Daoy (cell line): Measurements from ENCODE around the gene KRT27. TPM values are rescaled to one million over a fixed set of nuclear protein-coding genes. Genes with fewer than 3 reads are reported as not detected.
A peak's percentile ranks its signal among the peaks of the same experiment; 100 is the strongest.
"Not testable (repeated sequence)": the region's sequence is repeated elsewhere in the genome, so short reads cannot be mapped to it uniquely, and the experiment has no call there.

ENCODE experiments used
- DNase-seq: peaks from one replicate; pipeline ENCODE4 v3.0.0-alpha.2; 2015; ENCODE audit warnings: low read depth
- total RNA-seq: library from RNA; depleted of rRNA; stranded (reverse); fragments of >200 nt; shearing (Covaris generic); gene quantifications from 2 replicates; pipeline ENCODE4 v1.2.3, GENCODE V29; 2014; rRNA removed

Gene KRT27
- total RNA-seq, 1 experiment from 2014 or later, result not detected

GRCh38 chr17:40760105-40761016 lies 22.0 kb downstream of the KRT27 start:
- no peak for DNase-seq

DNA sequence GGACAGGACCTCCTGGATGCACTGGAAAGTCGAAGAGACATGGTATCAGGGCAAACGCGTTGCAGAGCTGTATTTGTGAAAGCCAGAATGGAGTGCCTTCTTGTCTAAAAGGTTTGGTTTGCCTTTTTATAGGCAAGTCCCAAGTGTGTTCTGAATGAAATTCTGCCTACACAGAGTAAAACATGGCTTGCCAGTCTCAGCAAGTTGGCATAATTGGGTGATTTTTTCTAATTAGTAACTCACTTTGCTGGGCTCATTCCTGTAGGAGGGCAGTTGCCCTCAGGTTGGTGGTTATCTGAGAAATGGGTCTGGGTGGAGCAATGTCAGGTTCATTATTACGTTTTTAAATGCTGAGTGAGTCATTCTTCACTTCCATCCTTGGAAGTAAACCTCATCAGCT lies 27.1 kb downstream of the KRT27 start, which contains the start of gene KRT25:
KRT25 (minus strand) TSS at position 101 of the 400 bp plus-strand sequence; CDS start at position 41, 60 bp downstream.
- DNase-seq, result no peak

DNA sequence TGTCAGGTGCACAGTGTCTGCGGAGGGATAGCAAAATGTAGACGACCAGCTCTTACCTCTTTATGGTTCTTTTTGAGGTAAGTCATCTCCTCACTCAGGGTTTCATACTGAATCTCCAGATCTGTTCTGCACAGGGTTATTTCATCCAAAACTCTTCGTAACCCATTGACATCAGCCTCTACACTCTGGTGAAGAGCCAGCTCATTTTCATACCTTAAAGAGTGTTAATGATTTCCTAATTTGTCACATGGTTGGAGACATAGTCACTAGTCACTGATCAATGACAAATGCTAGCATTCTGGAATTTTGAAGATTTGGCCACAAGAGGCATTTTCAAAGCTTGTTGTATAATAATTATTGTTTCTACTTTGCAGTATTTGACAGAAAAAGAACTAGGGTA lies 28.5 kb downstream of the KRT27 start:
- no peak for DNase-seq

GRCh38 chr17:40751065-40751464 lies 31.3 kb downstream of the KRT27 start:
- DNase-seq, result no peak

DNA sequence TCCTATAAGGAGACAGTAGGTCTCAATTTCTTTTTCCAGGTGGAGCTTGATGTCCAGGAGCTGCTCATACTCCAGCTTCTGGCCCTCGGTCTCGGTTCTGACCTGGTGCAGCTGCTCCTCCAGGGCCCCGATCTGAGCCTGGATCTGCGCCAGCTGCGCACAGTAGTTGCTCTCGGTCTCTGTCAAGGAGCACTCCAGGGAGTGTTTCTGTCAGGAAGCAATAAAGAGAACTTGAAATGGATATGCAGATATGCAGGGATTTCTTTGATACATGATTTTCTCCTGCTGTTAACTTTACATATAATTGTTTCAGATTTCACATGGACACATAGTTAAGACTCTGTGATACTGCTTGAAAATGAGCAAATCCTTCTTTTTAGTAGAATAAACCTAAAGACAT lies 32.0 kb downstream of the KRT27 start:
- DNase-seq, result no peak

- DNase-seq, result not testable (repeated sequence)
Measured at GRCh38 chr17:40748666-40749065, 33.7 kb downstream of the KRT27 start.

GRCh38 chr17:40738553-40738952 lies 43.8 kb downstream of the KRT27 start:
- no peak for DNase-seq

DNA sequence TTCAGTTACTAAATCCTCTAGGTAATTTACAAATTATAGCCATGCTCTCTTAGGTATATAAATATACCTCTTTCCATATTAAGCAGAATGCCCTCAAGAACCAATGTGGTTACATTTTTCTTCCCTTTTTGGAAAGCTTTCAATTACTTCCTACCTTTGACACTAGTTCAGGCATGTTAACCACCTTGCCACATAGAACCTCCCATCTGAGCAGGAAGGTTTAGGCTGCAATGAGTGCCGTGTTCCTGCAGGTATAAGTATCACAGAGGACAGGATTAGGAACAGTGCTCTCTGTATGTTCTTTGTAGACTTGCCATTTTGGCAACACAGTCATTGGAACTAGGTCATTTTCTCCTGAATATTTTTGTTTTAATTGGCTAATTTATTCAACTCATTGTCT lies 47.3 kb downstream of the KRT27 start:
- DNase-seq, result no peak

DNA sequence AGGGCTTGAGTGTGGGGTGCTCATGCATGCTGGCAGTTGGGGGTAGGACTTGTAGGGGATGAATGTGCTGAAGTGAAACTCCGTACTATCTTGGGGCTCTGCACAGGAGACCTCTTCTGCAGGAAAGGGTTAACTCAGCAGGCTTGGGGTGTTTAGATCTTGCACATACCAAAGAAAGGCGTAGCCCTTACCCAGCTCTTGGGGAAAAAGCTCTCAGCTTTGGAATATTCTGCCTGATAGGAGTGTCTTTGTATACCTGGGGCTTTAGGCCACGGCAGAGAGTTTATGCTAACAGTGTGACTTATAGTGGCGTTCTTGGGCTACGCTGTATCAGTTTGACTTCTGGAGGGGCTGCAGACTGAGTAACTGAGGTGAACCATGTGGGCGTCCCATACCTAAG lies 48.3 kb downstream of the KRT27 start:
- no peak for DNase-seq

- no peak for DNase-seq
Measured at GRCh38 chr17:40730970-40731369, 51.4 kb downstream of the KRT27 start.

- DNase-seq, result peak; percentile 85
Measured at GRCh38 chr17:40727447-40728231, 54.7 kb downstream of the KRT27 start.

DNA sequence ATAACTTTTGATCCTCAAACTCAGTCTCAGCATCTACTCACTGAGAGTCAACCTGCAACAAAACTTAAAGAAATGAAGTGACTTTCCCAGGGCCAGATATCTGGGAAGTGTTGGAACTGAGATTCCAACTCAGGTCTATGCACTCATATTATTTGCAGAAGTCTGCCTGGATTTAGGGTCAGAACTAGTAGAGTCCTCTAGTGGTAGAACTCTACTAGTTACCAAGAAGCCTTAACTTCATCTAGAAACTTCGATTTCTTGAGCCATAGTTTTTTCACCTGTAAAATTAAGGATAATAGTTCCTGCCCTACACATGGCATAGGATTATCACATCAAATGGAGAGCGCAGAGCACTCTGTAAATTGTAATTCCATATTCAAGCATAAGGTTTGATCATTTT lies 55.4 kb downstream of the KRT27 start:
- no peak for DNase-seq

Other genes with a start within 250 kb of the KRT27 start
- not detected in 2 replicates for gene CCR7, start 217.1 kb downstream of the KRT27 start, total RNA-seq
- gene SMARCE1, start 134.7 kb downstream of the KRT27 start, total RNA-seq, result 122 and 126 TPM in 2 replicates
- not detected in 2 replicates for gene KRT222, start 117.4 kb downstream of the KRT27 start, total RNA-seq
- not detected in 2 replicates for gene KRT24, start 78.8 kb downstream of the KRT27 start, total RNA-seq
- gene KRT25, start 27.2 kb downstream of the KRT27 start, total RNA-seq, result not detected in 2 replicates
- gene KRT26, start 10.3 kb downstream of the KRT27 start, total RNA-seq, result not detected in 2 replicates
- gene KRT28, start 17.4 kb upstream of the KRT27 start, total RNA-seq, result not detected in 2 replicates
- 54.7 and 56.8 TPM in 2 replicates for gene KRT10, start 40.1 kb upstream of the KRT27 start, total RNA-seq
- gene KRT12, start 84.7 kb upstream of the KRT27 start, total RNA-seq, result not detected in 2 replicates
- gene KRT20, start 102.7 kb upstream of the KRT27 start, total RNA-seq, result not detected in 2 replicates
- gene KRT23, start 155.1 kb upstream of the KRT27 start, total RNA-seq, result not detected in 2 replicates
- not detected in 2 replicates for gene KRT39, start 184.4 kb upstream of the KRT27 start, total RNA-seq
- gene KRT40, start 201.8 kb upstream of the KRT27 start, total RNA-seq, result not detected in 2 replicates
- gene KRTAP3-3, start 211.6 kb upstream of the KRT27 start, total RNA-seq, result not detected in 2 replicates
- gene KRTAP3-2, start 217.4 kb upstream of the KRT27 start, total RNA-seq, result not detected in 2 replicates
- not detected in 2 replicates for gene KRTAP3-1, start 226.6 kb upstream of the KRT27 start, total RNA-seq
- gene KRTAP1-5, start 244.7 kb upstream of the KRT27 start, total RNA-seq, result not detected in 2 replicates
- not detected in 2 replicates for gene KRTAP1-4, start 247.6 kb upstream of the KRT27 start, total RNA-seq